MM.1S (cell line): ENCODE results near the gene GTF3C2.

Experiments used
- DNase-seq: peaks from one replicate; pipeline ENCODE4 v3.0.0-alpha.2; 2015
- H2AFZ ChIP-seq: fragments of 300-600 bp; sonication (generic); 2 replicates; pipeline ENCODE4 v1.6.0; 2016; ENCODE audit warnings: antibody characterized with exemption, low read length
- H3F3A ChIP-seq: fragments of 300-600 bp; sonication (generic); 2 replicates; pipeline ENCODE4 v1.6.1; 2016; ENCODE audit warnings: mild to moderate bottlenecking, antibody characterized with exemption, low read length, moderate library complexity, mixed read lengths; ENCODE audit not compliant: insufficient read depth
- H3K27ac ChIP-seq: fragments of 300-600 bp; sonication (generic); 2 replicates; pipeline ENCODE4 v1.5.1; 2016; ENCODE audit warnings: mild to moderate bottlenecking, low read length
- H3K27me3 ChIP-seq: fragments of 300-600 bp; sonication (generic); replicated peaks from 2 replicates; pipeline ENCODE4 v1.6.0; 2016; ENCODE audit warnings: low read length; ENCODE audit not compliant: insufficient read depth
- H3K36me3 ChIP-seq: fragments of 300-600 bp; sonication (generic); replicated peaks from 2 replicates; pipeline ENCODE4 v1.6.1; 2016; ENCODE audit warnings: mild to moderate bottlenecking, low read length, mixed read lengths; ENCODE audit not compliant: insufficient read depth
- H3K4me1 ChIP-seq: fragments of 300-600 bp; sonication (generic); 2 replicates; pipeline ENCODE4 v1.6.1; 2016; ENCODE audit warnings: low read length, mixed read lengths
- H3K4me2 ChIP-seq: fragments of 300-600 bp; sonication (generic); 2 replicates; pipeline ENCODE4 v1.6.0; 2016; ENCODE audit warnings: low read depth, low read length
- H3K4me3 ChIP-seq: fragments of 300-600 bp; sonication (generic); 2 replicates; pipeline ENCODE4 v1.5.1; 2016; ENCODE audit warnings: low read length, mixed read lengths
- H3K79me2 ChIP-seq: fragments of 300-600 bp; sonication (generic); 2 replicates; pipeline ENCODE4 v1.6.1; 2016; ENCODE audit warnings: mixed run types, low read length, mixed read lengths
- H3K9ac ChIP-seq: fragments of 300-600 bp; sonication (generic); 2 replicates; pipeline ENCODE4 v1.6.1; 2016; ENCODE audit warnings: low read length, mixed read lengths
- H3K9me2 ChIP-seq: fragments of 300-600 bp; sonication (generic); replicated peaks from 2 replicates; pipeline ENCODE4 v1.6.1; 2016; ENCODE audit warnings: mild to moderate bottlenecking, low read length, mixed read lengths; ENCODE audit not compliant: insufficient read depth
- H3K9me3 ChIP-seq: fragments of 300-600 bp; sonication (generic); replicated peaks from 2 replicates; pipeline ENCODE4 v1.6.1; 2016; ENCODE audit warnings: mild to moderate bottlenecking, low read length, mixed read lengths; ENCODE audit not compliant: insufficient read depth
- H4K20me1 ChIP-seq: fragments of 300-600 bp; sonication (generic); 2 replicates; pipeline ENCODE4 v1.6.1; 2016; ENCODE audit warnings: mild to moderate bottlenecking, low read length, moderate library complexity, mixed read lengths; ENCODE audit not compliant: insufficient read depth
- CTCF ChIP-seq: fragments of 300-600 bp; sonication (generic); IDR thresholded peaks from 2 replicates; pipeline ENCODE4 v1.5.1; 2016; ENCODE audit warnings: antibody characterized with exemption, low read length, mixed read lengths
- EZH2 ChIP-seq: fragments of 300-600 bp; sonication (generic); optimal IDR thresholded peaks from 2 replicates; pipeline ENCODE3; 2017; ENCODE audit warnings: low read depth, mild to moderate bottlenecking, antibody characterized with exemption, low read length, mixed read lengths
- EZH2phosphoT487 ChIP-seq: fragments of 300-600 bp; sonication (generic); IDR thresholded peaks from 2 replicates; pipeline ENCODE4 v1.6.1; 2018; ENCODE audit warnings: antibody characterized with exemption, low read length

GTF3C2 gene

GRCh38 chr2:27373567-27373966 is 17.0 kb upstream of the GTF3C2 start:
- H3K79me2 ChIP-seq: peaks cover 52% of the 10 kb centered on the region
- no peaks in the 10 kb centered on the region for H4K20me1 ChIP-seq

GRCh38 chr2:27372937-27373336 is 16.4 kb upstream of the GTF3C2 start:
- H3K4me3 ChIP-seq: no peak overlapping the region
- no peaks in the 10 kb centered on the region for H3K9me3 ChIP-seq
- TF ChIP-seq EZH2phosphoT487 (no peak), EZH2 (no peak), CTCF (no peak)
- H4K20me1 ChIP-seq: no peaks in the 10 kb centered on the region
- H3K79me2 ChIP-seq: peaks cover 54% of the 10 kb centered on the region
- DNase-seq: no peak
- H3K4me2 ChIP-seq: no peak overlapping the region
- no peaks in the 10 kb centered on the region for H3K9me2 ChIP-seq
- H2AFZ ChIP-seq: no peak overlapping the region
- no peaks in the 10 kb centered on the region for H3K27me3 ChIP-seq
- no peaks in the 10 kb centered on the region for H3K36me3 ChIP-seq
- peaks cover 7% of the 10 kb centered on the region for H3F3A ChIP-seq
- H3K9ac ChIP-seq: no peak overlapping the region
- H3K27ac ChIP-seq: no peak overlapping the region
- H3K4me1 ChIP-seq: peaks cover 9% of the 10 kb centered on the region; the same call in 1 of the 2 replicates

More at GRCh38 chr2:27373567-27373966, 17.0 kb upstream of the GTF3C2 start:
- H3K9me2 ChIP-seq: no peaks in the 10 kb centered on the region
- H3K36me3 ChIP-seq: no peaks in the 10 kb centered on the region; the same call in 1 of the 2 replicates
- H3K4me3 ChIP-seq: no peak overlapping the region
- H3K9me3 ChIP-seq: no peaks in the 10 kb centered on the region
- H3K9ac ChIP-seq: no peak overlapping the region
- H3F3A ChIP-seq: peaks cover 9% of the 10 kb centered on the region
- TF ChIP-seq EZH2 (no peak), EZH2phosphoT487 (no peak), CTCF (no peak)
- H3K27me3 ChIP-seq: no peaks in the 10 kb centered on the region
- no peak overlapping the region for H3K4me2 ChIP-seq
- peaks cover 7% of the 10 kb centered on the region; the same call in 1 of the 2 replicates for H3K4me1 ChIP-seq
- H3K27ac ChIP-seq: no peak overlapping the region
- H2AFZ ChIP-seq: no peak overlapping the region
- no peak for DNase-seq

GRCh38 chr2:27370816-27371620 is 14.5 kb upstream of the GTF3C2 start:
- Histone ChIP-seq H3K27me3 (no peaks in the 10 kb centered on the region), H3K79me2 (peaks cover 56% of the 10 kb centered on the region), H3K9ac (peak overlapping the region; percentile 97), H3K27ac (peak overlapping the region; percentile 68), H3K4me2 (peak overlapping the region; percentile 82), H2AFZ (peak overlapping the region; percentile 83), H3K36me3 (no peaks in the 10 kb centered on the region), H3K4me1 (peaks cover 9% of the 10 kb centered on the region; the same call in 1 of the 2 replicates), H3K4me3 (peak overlapping the region; percentile 98), H3K9me2 (no peaks in the 10 kb centered on the region), H3K9me3 (no peaks in the 10 kb centered on the region), H4K20me1 (no peaks in the 10 kb centered on the region), H3F3A (peaks cover 4% of the 10 kb centered on the region; the same call in 1 of the 2 replicates)
- no peak for TF ChIP-seq EZH2
- no peak for TF ChIP-seq EZH2phosphoT487
- no peak for TF ChIP-seq CTCF
- peak; percentile 46 for DNase-seq
